Fibroblast of peridontal ligament (primary cell): ENCODE results near the gene LIPA.

Experiments
- DNase-seq: peaks from one replicate; pipeline ENCODE4 v3.0.0-alpha.2; 2010; ENCODE audit errors: extremely low read depth

The LIPA gene

DNA sequence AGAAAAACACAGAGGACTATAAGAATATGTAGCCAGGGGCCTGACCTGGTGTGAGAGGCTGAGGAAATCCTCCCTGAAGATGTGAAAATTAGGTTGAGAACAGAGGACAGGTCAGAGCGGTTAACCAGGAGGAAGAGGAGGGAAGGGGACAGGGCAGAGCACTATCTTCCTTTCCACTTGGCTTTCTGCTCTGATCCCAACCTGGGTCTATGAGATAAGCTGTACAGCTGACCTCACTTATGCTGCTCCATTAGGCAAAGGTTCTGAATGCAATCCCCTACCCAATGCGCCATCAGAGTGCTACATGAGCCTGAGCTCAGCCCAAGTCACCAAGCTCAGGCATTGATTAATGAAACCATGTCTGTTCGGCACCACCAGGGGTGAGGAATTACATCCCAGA is 10.5 kb downstream of the LIPA start:
- no peak for DNase-seq

GRCh38 chr10:89240519-89240918 is 11.1 kb downstream of the LIPA start:
- DNase-seq = no peak

GRCh38 chr10:89238956-89239644 is 12.5 kb downstream of the LIPA start:
- no peak for DNase-seq

DNA sequence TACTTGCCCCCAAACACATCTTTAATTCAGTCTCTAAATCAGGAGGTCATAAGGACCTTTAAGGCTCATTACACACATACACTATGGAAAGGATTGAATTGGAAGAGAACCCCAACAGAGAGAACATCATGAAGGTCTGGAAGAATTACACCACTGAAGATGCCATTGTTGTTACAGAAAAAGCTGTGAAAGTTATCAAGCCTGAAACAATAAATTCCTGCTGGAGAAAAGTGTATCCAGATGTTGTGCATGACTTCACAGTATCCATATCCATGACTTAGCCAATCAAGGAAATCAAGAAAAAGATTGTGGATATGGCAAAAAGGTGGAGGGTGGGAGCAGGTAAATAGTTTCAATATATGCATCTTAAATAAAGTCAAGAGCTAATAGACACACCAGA is 13.7 kb downstream of the LIPA start:
- no peak for DNase-seq

DNA sequence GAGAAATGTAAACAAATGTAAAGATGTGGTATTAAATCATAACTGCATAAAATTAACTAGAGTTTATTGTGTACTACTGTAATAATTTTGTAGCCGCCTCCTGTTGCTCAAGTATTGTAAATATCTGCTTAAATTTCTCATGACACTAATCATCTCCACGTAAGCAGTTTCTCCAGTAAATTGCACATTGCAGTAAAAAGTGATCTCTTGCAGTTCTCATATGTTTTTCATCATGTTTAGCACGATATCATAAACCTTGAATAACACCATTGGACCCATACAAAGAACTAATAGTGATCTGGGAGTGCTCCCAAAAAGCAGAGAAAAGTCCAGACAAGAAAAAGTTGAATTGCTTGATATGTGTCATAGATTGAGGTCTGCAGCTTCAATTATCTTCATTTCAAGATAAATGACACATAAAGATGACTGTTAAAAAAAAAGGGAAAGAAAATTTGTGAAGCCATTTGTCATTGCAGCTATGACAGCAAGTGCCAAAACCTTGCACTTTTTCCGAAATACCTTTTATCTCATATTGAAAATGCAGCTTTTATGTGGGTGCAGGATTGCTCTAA is 15.3 kb downstream of the LIPA start:
- peak; percentile 81 for DNase-seq

GRCh38 chr10:89235073-89235798 is 16.3 kb downstream of the LIPA start:
- DNase-seq = no peak

DNA sequence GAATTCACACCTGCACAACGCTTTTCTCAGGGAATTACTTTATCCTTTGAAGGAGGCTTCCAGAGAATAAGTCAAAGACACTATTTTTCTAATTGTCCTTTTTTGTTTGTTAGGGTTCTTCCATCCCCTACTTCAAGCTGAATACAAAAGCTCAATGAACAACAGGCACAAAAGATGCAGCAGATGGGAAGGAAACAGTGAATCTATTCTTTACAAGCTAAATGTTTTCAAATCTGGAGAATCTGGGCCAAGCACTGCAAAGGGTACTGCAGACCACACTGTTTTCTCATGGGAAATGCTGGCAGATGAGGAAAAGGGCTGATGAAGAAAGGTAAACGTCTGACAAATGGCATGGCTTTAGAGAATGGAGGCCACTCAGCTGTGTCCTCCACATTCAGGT is 18.5 kb downstream of the LIPA start:
- no peak for DNase-seq

GRCh38 chr10:89228962-89229361 is 22.6 kb downstream of the LIPA start:
- DNase-seq = no peak

GRCh38 chr10:89228146-89228545 is 23.4 kb downstream of the LIPA start:
- DNase-seq = no peak

GRCh38 chr10:89226891-89227290 is 24.7 kb downstream of the LIPA start:
- DNase-seq = no peak

DNA sequence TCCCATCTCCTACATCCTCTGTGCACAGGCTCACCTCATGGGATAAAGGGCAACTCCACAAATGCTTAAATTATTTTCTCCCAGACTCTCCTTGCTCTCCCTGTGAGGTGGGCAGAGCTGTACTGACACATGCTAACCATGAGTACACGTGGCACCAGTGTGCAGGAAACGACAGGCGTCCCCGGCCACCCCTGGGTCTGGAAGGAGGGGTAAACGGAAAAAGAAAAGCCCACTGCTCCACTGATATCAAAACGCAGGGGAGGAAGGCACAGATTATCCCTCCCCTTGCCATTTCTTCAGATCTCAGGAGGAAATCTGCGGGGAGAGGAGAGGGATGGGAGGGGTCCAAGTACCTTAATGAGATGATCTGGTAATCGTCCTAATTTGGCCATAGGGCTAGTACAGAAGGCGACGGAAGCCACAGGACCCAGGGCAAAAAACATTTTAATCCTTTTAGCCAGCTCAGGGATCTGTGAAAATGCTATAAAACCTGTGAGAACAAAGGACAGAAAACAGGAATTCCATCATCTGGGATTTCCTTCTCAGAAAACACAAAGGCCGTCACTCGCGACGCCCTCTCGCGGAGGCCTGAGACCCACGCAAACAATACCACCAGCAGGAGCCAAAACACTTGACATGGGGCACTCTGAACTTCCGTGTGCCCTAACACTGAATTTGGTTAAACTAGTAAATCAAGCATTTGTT is 26.7 kb downstream of the LIPA start:
- no peak for DNase-seq

DNA sequence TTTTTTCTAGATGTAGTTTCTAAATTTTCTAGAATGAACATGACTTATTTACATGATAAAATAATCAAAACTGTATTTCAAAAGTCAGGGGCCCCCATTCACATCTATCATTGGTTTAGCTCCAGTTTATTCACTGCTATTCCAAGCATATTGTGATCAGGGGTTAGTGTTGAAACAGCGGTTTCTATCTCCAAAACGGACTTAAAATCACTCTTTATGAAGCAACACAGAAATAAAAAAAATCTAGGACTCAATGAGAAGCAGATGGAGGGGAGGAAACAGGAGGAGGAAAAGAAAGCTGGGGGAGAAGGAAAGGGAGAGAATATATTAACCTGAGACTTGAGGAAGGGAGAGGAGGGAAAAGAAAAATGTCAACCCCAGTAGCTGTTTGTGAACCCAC is 29.7 kb downstream of the LIPA start:
- peak; percentile 70 for DNase-seq

GRCh38 chr10:89219513-89220218 is 31.9 kb downstream of the LIPA start:
- no peak for DNase-seq

DNA sequence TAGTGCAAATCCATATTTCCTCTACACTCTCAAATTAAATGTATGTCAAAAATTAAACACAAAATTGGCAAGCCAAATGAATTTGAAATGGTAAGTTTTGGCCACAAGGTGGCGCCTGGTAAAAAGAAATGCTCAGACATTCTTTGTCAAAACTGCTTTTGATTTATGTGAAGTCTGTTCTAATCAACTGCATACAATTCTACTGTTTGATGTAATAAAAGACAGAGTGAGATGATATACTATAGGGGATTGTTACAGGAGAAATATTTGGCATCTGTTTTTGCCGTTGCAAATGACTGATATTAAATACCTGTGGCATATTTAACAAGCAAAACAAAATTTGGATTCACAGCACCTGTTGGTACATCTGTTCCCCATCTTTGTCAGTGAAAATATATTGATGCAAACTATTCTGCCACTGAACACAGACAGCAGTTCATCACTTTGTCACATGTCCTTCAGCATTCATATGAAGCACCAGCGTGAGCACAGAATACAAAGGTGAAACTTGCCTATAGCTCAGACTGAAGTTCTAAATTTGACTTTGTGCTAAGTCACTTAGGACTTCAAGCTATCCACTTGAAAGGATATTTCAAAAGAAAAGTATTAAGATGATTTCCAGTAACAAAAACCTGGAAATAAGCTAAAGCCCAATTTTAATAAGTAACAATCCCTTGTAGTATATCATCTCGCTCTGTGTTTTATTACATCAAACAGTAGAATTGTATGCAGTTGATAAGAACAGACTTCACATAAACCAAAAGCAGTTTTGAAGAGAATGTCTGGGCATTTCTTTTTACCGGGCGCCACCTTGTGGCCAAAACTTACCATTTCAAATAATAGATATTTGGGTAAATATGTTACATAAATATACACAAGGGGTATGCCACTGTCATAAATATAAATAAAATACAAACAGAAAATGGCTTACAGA is 34.3 kb downstream of the LIPA start:
- DNase-seq = peak; percentile 85

- peak; percentile 48 for DNase-seq
These were observed 35.5 kb downstream of the LIPA start for GRCh38 chr10:89216056-89216455.

DNA sequence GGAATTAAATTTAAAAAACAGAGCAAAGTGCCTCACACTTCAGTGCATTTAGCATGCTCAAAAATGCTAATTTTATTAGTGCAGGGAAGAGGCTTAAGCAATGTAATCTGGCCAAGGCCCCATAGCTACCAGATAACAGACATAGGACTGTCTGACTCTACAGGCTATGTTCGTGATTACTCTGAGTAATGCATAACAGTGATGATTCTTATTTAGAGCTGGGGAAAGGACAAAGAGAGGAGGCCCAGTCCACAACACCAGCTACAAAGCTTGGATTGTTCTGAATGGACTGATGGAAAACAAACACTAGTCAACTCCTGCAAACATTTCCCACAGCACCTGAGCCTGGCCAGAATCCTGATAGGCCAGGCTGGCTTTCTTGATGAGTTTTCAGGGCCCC is 36.1 kb downstream of the LIPA start:
- no peak for DNase-seq

GRCh38 chr10:89214566-89215165 is 36.9 kb downstream of the LIPA start:
- no peak for DNase-seq

GRCh38 chr10:89213191-89213808 is 38.3 kb downstream of the LIPA start:
- peak; percentile 77 for DNase-seq

DNA sequence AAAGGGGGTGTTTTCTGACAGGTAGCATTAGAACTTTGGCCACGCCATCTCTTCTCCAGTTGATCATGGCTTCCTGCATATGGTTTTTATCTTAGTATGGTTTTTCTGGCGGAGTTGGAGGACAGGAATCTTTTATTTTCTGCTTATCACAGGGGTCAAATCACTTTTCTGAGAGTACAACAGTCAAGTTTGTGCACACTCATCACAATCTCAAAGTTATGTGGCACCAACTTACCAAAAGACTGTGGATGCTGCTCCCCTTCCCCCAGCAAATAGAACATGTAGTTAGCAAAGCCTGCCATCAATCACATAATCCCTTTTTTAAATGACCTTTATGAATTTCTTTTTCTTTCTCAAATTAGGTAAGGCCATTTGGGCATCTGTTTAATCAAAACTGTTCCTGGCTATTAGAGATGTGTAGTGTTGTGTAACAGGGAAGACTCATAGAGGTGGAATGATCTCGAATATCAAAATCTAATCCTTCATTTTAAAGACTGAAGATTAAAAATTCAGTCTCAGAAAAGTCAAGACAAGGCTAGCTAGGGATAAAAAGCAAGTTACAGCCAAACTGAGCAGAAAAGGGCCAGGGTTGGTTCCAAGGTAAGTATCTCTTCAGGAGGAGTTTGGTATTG is 40.7 kb downstream of the LIPA start:
- DNase-seq = no peak
